Measurements from ENCODE around the gene ZNF618. TPM values are rescaled to one million over a fixed set of nuclear protein-coding genes. Genes with fewer than 3 reads are reported as not detected.

Gene ZNF618
- total RNA-seq, 1 experiment from 2014 or later: 1.8 TPM

DNA sequence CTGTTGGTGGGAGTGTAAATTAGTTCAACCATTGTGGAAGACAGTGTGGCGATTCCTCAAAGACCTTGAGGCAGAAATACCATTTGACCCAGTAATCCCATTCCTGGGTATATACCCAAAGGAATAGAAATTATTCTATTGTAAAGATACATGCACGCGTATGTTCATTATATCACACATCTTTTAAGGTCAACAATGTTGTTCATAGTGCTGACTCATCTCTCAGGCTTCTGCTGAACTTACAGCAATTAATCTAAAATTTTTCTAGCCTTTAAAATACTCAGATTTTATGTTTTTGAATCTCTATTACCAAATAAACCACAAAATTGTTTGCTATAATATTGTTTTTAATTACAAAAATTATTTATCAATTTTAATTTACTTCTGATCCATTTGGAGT lies 38.8 kb upstream of the ZNF618 start:
- intact Hi-C loops (cut with micrococcal nuclease; ENCODE audit: unreplicated experiment) (no loop called here), in situ Hi-C loops (cut with HindIII; ENCODE audit: low pct_unique_long_range_greater_than_20kb, low sequenced_read_pairs) (no loop called here)
- no peaks in the 10 kb centered on the region for H3K36me3 ChIP-seq (ENCODE audit: control insufficient read depth, insufficient read depth, low read length)
- ATAC-seq (no peak), DNase-seq (ENCODE audit: low read depth, low spot score) (no peak)
- H3K9me3 ChIP-seq (ENCODE audit: control insufficient read depth, insufficient read depth, low read depth, low read length): no peaks in the 10 kb centered on the region
- ChIA-PET CTCF (no interaction called here), POLR2A (no interaction called here)
- H3K4me3 ChIP-seq (ENCODE audit: low read depth in 2 of 2, low read length in 2 of 2): no peak overlapping the region
- no TSS peak for BruUV-seq (replicated peaks)
- no peaks in the 10 kb centered on the region for H3K4me1 ChIP-seq (ENCODE audit: control insufficient read depth, insufficient read depth, low read length)
- no peak overlapping the region for H3K27ac ChIP-seq (ENCODE audit: low read length)
- TF ChIP-seq SIN3A (IDR thresholded peaks at IDR 0.05; ENCODE audit: borderline replicate concordance, insufficient read depth, low read depth, low read length) (no peak), TCF7L2 (IDR thresholded peaks at IDR 0.05; ENCODE audit: low read depth, low read length) (no peak), REST (IDR thresholded peaks at IDR 0.05; ENCODE audit: insufficient read depth in 1 of 2, low read depth in 2 of 2, low read length in 1 of 2) (no peak)
- no peaks in the 10 kb centered on the region for H3K27me3 ChIP-seq (ENCODE audit: control insufficient read depth, insufficient read depth, low read length)

GRCh38 chr9:113842086-113842485 lies 34.0 kb upstream of the ZNF618 start:
- BruUV-seq (replicated peaks): no TSS peak
- CTCF ChIA-PET: no interaction called here
- H3K4me1 ChIP-seq (ENCODE audit: control insufficient read depth, insufficient read depth, low read length): no peaks in the 10 kb centered on the region
- DNase-seq (ENCODE audit: low read depth, low spot score): no peak
- H3K27ac ChIP-seq (ENCODE audit: low read length): no peak overlapping the region
- no peak for ATAC-seq
- intact Hi-C loops (cut with micrococcal nuclease; ENCODE audit: unreplicated experiment): no loop called here
- in situ Hi-C loops (cut with HindIII; ENCODE audit: low pct_unique_long_range_greater_than_20kb, low sequenced_read_pairs): no loop called here
- TF ChIP-seq POLR2AphosphoS5 (IDR thresholded peaks at IDR 0.05; ENCODE audit: low read depth, low read length) (no peak), CTCF (IDR thresholded peaks at IDR 0.05) (no peak), REST (IDR thresholded peaks at IDR 0.05; ENCODE audit: insufficient read depth in 1 of 2, low read depth in 2 of 2, low read length in 1 of 2) (no peak), SIN3A (IDR thresholded peaks at IDR 0.05; ENCODE audit: borderline replicate concordance, insufficient read depth, low read depth, low read length) (no peak), TCF7L2 (IDR thresholded peaks at IDR 0.05; ENCODE audit: low read depth, low read length) (no peak)
- no peak overlapping the region for H3K4me3 ChIP-seq (ENCODE audit: low read depth in 2 of 2, low read length in 2 of 2)
- no peaks in the 10 kb centered on the region for H3K36me3 ChIP-seq (ENCODE audit: control insufficient read depth, insufficient read depth, low read length)
- POLR2A ChIA-PET: no interaction called here
- no peaks in the 10 kb centered on the region for H3K9me3 ChIP-seq (ENCODE audit: control insufficient read depth, insufficient read depth, low read depth, low read length)
- no peaks in the 10 kb centered on the region for H3K27me3 ChIP-seq (ENCODE audit: control insufficient read depth, insufficient read depth, low read length)

Measured in Panc1 (cell line).